Measurements from ENCODE around the gene NTF4. TPM values are rescaled to one million over a fixed set of nuclear protein-coding genes. Genes with fewer than 3 reads are reported as not detected.

NTF4 gene
- total and polyA plus RNA-seq, 2 of the 13 experiments (the other 11 are each of a cell fraction or from before 2014, with no cell fraction given) = not detected

DNA sequence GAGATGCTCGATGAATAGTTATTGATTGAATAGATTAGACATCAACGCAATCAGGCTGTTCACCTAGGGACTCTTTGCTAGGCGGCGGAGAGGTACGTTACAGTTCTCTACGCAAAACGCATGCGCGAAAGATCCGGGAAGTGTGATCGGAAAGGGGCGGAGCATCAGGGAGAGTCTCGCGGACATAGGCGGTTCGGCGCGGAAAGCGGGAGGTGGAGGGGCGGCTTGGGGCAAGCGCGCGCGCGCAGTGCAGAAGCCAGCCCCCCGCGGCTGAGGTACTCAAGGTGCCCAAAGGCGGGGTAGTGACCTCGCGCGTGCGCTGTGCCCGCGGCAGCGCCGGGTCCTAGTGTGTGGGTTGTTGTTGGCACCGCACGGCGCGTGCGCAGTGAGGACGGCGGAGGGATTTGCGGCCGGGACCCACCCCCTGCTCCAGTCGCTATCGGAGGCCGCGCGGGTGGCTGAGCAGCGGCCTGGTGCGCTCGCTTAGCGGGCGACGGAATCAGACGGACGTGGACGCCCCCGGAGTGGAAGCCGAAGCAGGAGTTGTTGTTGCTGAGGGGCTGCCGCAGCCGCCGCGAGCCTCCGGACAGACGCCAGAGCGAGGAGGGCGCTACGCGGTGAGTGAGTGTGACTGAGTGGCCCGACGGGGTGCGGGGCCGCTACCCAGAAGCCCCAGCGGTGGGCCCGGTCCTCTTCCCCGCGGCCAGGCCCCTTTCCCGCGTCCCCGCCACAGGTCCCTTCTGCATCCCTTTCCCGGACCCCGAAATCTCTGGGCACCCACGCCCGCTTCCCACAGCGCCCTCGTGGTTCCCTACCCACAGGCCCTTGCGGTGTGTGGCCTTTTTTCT is 20.6 kb upstream of the NTF4 start, which contains the start of gene SNRNP70 (continued):
- no peak for TF ChIP-seq ZFP36L1 (CRISPR knock-in tag; IDR thresholded peaks at IDR 0.05)
- TF ChIP-seq ZNF616 (CRISPR knock-in tag; IDR thresholded peaks at IDR 0.05; ENCODE audit: low read depth) = peak; percentile 92; the same call in 1 of the 2 replicates
- TF ChIP-seq, protein P1, sequence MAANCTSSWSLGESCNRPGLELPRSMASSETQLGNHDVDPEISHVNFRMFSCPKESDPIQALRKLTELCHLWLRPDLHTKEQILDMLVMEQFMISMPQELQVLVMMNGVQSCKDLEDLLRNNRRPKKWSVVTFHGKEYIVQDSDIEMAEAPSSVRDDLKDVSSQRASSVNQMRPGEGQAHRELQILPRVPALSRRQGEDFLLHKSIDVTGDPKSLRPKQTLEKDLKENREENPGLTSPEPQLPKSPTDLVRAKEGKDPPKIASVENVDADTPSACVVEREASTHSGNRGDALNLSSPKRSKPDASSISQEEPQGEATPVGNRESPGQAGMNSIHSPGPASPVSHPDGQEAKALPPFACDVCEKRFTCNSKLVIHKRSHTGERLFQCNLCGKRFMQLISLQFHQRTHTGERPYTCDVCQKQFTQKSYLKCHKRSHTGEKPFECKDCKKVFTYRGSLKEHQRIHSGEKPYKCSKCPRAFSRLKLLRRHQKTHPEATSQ (CRISPR knock-in tag; IDR thresholded peaks at IDR 0.05; ENCODE audit: borderline replicate concordance) = peak; percentile 58
- TF ChIP-seq CCDC6 (CRISPR knock-in tag; IDR thresholded peaks at IDR 0.05) = peak; percentile 80; the same call in 1 of the 2 replicates
- TF ChIP-seq, protein P2, sequence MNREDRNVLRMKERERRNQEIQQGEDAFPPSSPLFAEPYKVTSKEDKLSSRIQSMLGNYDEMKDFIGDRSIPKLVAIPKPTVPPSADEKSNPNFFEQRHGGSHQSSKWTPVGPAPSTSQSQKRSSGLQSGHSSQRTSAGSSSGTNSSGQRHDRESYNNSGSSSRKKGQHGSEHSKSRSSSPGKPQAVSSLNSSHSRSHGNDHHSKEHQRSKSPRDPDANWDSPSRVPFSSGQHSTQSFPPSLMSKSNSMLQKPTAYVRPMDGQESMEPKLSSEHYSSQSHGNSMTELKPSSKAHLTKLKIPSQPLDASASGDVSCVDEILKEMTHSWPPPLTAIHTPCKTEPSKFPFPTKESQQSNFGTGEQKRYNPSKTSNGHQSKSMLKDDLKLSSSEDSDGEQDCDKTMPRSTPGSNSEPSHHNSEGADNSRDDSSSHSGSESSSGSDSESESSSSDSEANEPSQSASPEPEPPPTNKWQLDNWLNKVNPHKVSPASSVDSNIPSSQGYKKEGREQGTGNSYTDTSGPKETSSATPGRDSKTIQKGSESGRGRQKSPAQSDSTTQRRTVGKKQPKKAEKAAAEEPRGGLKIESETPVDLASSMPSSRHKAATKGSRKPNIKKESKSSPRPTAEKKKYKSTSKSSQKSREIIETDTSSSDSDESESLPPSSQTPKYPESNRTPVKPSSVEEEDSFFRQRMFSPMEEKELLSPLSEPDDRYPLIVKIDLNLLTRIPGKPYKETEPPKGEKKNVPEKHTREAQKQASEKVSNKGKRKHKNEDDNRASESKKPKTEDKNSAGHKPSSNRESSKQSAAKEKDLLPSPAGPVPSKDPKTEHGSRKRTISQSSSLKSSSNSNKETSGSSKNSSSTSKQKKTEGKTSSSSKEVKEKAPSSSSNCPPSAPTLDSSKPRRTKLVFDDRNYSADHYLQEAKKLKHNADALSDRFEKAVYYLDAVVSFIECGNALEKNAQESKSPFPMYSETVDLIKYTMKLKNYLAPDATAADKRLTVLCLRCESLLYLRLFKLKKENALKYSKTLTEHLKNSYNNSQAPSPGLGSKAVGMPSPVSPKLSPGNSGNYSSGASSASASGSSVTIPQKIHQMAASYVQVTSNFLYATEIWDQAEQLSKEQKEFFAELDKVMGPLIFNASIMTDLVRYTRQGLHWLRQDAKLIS (CRISPR knock-in tag; IDR thresholded peaks at IDR 0.05) = peak; percentile 64; the same call in 1 of the 2 replicates
- TF ChIP-seq, protein P3, sequence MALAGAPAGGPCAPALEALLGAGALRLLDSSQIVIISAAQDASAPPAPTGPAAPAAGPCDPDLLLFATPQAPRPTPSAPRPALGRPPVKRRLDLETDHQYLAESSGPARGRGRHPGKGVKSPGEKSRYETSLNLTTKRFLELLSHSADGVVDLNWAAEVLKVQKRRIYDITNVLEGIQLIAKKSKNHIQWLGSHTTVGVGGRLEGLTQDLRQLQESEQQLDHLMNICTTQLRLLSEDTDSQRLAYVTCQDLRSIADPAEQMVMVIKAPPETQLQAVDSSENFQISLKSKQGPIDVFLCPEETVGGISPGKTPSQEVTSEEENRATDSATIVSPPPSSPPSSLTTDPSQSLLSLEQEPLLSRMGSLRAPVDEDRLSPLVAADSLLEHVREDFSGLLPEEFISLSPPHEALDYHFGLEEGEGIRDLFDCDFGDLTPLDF (CRISPR knock-in tag; IDR thresholded peaks at IDR 0.05) = peak; percentile 84
- TF ChIP-seq SMAD3 (CRISPR knock-in tag; IDR thresholded peaks at IDR 0.05) = peak; percentile 79
- TF ChIP-seq, protein P4, sequence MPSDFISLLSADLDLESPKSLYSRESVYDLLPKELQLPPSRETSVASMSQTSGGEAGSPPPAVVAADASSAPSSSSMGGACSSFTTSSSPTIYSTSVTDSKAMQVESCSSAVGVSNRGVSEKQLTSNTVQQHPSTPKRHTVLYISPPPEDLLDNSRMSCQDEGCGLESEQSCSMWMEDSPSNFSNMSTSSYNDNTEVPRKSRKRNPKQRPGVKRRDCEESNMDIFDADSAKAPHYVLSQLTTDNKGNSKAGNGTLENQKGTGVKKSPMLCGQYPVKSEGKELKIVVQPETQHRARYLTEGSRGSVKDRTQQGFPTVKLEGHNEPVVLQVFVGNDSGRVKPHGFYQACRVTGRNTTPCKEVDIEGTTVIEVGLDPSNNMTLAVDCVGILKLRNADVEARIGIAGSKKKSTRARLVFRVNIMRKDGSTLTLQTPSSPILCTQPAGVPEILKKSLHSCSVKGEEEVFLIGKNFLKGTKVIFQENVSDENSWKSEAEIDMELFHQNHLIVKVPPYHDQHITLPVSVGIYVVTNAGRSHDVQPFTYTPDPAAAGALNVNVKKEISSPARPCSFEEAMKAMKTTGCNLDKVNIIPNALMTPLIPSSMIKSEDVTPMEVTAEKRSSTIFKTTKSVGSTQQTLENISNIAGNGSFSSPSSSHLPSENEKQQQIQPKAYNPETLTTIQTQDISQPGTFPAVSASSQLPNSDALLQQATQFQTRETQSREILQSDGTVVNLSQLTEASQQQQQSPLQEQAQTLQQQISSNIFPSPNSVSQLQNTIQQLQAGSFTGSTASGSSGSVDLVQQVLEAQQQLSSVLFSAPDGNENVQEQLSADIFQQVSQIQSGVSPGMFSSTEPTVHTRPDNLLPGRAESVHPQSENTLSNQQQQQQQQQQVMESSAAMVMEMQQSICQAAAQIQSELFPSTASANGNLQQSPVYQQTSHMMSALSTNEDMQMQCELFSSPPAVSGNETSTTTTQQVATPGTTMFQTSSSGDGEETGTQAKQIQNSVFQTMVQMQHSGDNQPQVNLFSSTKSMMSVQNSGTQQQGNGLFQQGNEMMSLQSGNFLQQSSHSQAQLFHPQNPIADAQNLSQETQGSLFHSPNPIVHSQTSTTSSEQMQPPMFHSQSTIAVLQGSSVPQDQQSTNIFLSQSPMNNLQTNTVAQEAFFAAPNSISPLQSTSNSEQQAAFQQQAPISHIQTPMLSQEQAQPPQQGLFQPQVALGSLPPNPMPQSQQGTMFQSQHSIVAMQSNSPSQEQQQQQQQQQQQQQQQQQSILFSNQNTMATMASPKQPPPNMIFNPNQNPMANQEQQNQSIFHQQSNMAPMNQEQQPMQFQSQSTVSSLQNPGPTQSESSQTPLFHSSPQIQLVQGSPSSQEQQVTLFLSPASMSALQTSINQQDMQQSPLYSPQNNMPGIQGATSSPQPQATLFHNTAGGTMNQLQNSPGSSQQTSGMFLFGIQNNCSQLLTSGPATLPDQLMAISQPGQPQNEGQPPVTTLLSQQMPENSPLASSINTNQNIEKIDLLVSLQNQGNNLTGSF (CRISPR knock-in tag; IDR thresholded peaks at IDR 0.05) = 0 out of 2 replicates have a peak, but pooled peaks have one; percentile 46
- no peak for TF ChIP-seq NBN (conservative IDR thresholded peaks at IDR 0.05)
- TF ChIP-seq NFKB2 (CRISPR knock-in tag; IDR thresholded peaks at IDR 0.05; ENCODE audit: borderline replicate concordance) = peak; percentile 87; the same call in 1 of the 2 replicates
- TF ChIP-seq ZNF337 (CRISPR knock-in tag; IDR thresholded peaks at IDR 0.05; ENCODE audit: borderline replicate concordance, low read depth) = no peak
- 0 out of 2 replicates have a peak, but pooled peaks have one; percentile 12 for TF ChIP-seq EED (CRISPR knock-in tag; IDR thresholded peaks at IDR 0.05)
- TF ChIP-seq DNMT1 (CRISPR knock-in tag; IDR thresholded peaks at IDR 0.05) = no peak
- TF ChIP-seq, protein P5, sequence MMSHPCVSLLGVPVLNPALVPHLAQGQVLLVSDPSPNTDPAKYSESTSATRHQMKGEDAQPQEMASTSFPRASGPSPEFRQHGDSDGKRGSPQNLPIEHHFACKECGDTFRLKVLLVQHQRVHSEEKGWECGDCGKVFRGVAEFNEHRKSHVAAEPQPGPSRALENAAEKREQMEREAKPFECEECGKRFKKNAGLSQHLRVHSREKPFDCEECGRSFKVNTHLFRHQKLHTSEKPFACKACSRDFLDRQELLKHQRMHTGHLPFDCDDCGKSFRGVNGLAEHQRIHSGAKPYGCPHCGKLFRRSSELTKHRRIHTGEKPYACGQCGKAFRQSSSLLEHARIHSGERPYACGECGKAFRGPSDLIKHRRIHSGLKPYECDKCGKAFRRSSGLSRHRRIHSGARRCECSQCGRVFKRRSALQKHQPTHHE (CRISPR knock-in tag; IDR thresholded peaks at IDR 0.05; ENCODE audit: borderline replicate concordance) = peak; percentile 49; the same call in 1 of the 2 replicates
- no peak for TF ChIP-seq ADNP (CRISPR knock-in tag; IDR thresholded peaks at IDR 0.05)

Data from HepG2 (cell line).